Globus pallidus (tissue), 1 donor: Measurements from ENCODE around the gene CD99.
"Not testable (repeated sequence)": the region's sequence is repeated elsewhere in the genome, so short reads cannot be mapped to it uniquely, and the experiment has no call there.

Experiments
- DNase-seq: peaks from one replicate; pipeline ENCODE4 v3.0.0-alpha.2; 2015; ENCODE audit warnings: low spot score

Gene CD99

DNA sequence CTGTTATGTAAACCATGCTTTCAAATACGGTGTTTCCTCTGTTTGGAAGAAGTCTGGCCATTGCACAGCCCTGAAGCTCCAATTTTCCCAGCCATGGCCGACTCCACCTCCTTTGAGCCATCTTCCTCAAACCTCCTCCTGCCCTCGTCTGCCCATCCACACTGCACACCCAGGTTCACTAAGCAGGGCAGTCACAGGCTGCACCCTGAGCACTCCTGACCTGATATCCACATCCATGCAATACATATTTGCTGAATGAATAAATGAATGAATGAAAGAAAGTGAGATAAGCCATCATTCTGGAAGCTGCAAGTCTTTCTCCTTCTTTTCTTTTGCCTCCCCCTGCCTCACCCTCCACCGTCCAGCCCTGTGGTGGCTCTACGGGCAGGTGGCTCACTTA, 83.0 kb downstream of the CD99 start:
- DNase-seq = no peak

DNA sequence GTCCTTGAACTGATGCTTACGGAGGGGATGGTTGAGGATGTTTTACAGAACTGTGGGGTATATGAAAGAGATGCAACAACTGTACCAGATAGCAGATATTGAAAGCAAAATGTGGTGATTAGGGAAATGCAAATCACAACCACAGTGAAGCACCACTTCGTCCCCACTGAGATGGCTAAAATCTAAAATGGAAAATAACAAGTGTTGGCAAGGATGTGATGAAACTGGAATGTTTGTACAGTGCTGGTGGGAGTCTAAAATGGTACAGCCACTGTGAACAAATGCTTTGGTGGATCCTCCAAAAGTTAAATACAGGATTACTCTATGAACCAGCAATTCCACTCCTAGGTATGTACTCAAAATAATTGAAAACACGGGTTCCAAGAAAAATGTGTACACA, 83.7 kb downstream of the CD99 start:
- no peak for DNase-seq

DNA sequence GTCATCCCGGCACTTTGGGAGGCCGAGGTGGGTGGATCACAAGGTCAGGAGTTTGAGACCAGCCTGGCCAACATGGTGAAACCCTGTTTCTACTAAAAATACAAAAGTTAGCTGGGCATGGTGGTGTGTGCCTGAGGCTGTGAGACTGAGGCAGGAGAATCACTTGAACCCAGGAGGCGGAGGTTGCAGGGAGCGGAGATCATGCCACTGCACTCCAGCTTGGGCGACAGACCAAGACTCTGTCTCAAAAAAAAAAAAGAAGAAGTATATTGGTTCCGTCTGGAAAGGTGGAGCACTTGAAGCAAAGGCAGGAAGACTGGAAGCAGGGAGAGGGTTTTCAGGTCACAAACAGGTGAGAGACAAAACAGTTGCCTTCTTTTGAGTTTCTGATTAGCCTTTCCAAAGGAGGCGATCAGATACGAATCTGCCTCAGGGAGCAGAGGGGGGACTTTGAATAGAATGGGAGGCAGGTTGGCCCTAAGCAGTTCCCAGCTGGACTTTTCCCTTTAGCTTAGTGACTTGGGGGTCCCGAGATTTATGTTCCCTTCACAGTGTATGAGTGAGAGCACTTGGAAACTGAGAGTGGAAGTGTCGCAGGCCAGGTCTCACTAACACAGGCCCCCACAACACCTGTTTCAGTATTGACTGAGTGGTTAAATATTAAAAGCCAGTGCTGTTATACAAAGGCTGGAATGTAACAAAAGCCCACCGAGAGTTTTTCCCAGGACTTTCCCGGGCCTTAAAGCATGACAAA, 89.6 kb downstream of the CD99 start:
- DNase-seq = not testable (repeated sequence)

DNA sequence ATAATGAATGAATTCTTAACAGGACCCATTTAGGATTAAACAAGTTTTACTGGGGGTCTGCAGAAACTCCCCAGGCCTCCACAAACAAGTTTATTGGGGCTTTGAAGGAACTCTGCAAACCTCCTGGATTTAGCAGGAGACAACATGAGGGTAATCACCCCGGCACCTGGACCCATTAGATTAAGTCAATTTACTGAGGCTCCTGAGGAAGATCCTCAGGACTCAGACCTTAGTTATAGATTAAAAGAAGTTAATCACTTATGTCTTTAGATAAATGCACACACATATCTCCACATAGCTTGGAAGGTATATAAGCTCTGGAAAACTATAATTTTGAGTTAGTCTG, 90.1 kb downstream of the CD99 start:
- DNase-seq = no peak

DNA sequence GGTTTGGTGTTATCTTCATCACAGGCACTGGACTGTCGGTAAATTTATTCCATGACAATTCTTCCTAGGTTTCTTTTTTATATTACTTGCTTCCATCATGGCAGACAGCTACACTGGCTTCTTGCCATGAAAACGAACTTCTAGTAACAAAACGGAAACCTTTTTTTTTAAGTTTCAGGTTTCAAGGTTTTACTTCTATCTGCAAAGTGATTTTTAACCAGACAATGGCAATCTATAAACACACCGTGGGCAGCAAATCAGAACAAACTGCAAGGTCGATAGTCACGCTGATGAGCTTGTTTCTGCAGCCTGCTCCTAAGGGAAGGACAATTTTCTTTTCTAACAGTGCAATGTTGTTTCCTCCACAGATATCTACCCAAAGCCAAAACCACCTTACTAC, 90.6 kb downstream of the CD99 start:
- DNase-seq = no peak

DNA sequence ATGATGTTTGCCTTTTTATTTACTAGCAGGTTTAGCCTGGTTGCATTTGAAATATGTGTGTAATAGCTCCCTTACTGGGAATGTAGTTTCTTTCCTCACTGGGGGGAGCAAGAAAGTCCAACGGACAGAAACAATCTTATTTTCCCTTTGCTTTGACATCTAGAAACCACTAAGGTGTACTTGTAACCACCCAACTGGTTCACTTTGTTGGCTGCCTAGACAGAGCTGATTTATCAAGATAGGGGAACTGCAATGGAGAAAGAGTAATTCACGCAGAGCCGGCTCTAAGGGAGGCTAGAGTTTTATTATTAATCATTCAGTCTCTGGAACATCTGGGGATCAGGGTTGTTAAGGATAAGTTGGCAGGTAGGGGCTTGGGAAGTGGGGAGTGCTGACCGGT, 91.1 kb downstream of the CD99 start:
- DNase-seq = no peak

DNA sequence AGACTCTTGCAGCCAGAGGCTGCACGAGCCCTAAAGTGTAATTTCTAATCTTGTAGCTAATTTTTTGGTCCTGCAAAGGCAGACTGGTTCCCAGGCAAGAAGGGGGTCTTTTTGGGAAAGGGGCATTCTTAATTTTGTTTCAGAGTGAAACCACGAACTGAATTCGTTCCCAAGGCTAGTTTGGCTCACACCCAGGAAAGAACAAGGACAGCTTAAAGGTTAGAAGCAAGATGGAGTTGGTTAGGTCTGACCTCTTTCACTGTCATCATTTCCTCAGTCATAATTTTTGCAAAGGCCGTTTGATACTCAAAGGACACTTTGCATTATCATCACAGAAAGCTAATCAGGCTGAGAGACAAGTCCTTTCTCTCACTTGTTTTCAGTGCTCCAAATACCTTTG, 91.7 kb downstream of the CD99 start:
- DNase-seq = no peak

DNA sequence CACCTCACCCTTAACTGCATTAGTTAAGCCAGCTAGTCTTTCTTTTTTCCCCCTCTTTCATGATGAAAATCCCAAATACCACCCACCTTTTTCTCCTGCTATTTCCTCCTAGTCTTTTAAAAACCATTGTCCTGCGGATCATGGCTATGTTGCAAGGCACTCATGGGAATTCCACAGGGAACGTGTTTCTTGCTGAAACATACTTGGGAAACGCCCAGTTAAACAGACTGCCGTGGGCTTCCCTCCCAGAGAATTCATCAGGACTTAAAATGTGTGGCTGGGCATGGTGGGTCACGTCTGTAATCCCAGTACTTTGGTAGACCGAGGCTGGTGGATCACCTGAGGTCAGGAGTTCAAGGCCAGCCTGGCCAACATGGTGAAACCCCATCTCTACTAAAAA, 92.9 kb downstream of the CD99 start:
- no peak for DNase-seq

DNA sequence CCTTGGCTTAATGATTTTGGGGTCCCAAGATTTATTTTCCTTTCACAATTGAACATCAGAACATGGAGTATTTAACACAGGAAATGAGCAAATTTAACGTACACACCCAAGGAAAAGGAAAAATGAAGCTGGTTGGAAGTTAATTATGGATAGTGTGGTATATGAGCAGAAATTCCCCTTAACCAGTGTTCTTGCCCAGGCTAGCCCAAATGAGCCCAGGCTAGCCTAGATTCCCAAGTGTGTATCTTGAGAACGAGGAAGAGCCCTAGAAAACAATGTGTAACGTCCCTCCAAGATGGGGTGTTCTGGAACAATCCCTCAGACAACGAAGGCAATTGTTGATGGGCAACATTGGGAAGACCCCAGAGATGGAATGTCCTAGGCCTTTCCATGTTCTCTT, 94.4 kb downstream of the CD99 start:
- no peak for DNase-seq

DNA sequence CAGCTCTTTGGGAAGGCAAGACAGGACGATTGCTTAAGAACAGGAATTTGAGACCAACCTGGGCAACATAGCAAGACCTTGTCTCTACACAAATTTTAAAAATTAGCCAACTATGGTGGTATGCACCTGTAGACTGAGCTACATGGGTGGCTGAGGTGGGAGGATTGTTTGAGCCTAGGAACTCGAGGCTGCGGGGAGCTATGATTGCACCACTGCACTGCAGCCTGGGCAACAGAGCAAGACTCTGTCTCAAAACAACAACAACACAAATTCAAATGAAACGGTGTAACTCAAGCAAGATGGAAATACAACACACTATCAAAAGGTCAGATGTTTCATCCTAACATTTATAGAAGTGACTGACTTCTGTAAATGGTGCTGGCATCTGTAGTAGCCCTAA, 97.9 kb downstream of the CD99 start:
- DNase-seq = no peak

DNA sequence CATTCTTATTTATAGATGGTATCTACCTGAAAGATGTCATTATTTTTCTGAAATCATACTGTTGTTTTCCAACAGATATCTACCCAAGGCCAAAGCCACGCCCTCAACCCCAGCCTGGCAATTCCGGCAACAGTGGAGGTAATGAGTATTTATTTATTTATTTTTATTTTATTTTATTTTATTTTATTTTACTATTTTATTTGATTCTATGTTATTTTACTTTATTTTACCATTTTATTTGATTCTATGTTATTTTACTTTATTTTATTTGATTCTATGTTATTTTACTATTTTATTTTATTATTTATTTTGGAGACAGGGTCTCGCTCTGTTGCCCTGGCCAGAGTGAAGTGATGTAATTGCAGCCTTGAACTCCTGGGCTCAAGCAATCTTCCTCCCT, 98.5 kb downstream of the CD99 start:
- DNase-seq = no peak
